KBM-7 (cell line): ENCODE data around the gene C15orf62.

Experiments
- DNase-seq: peaks from one replicate; pipeline ENCODE4 v3.0.0-alpha.2; 2015
- in situ Hi-C: fragments of 300-500 bp; cut with MboI; formaldehyde crosslinking; loops from 2 replicates; pipeline ENCODE4 v1.14.3; 2020; ENCODE audit warnings: low sequenced_read_pairs, low pct_unique_long_range_greater_than_20kb, mixed read lengths

The C15orf62 gene

DNA sequence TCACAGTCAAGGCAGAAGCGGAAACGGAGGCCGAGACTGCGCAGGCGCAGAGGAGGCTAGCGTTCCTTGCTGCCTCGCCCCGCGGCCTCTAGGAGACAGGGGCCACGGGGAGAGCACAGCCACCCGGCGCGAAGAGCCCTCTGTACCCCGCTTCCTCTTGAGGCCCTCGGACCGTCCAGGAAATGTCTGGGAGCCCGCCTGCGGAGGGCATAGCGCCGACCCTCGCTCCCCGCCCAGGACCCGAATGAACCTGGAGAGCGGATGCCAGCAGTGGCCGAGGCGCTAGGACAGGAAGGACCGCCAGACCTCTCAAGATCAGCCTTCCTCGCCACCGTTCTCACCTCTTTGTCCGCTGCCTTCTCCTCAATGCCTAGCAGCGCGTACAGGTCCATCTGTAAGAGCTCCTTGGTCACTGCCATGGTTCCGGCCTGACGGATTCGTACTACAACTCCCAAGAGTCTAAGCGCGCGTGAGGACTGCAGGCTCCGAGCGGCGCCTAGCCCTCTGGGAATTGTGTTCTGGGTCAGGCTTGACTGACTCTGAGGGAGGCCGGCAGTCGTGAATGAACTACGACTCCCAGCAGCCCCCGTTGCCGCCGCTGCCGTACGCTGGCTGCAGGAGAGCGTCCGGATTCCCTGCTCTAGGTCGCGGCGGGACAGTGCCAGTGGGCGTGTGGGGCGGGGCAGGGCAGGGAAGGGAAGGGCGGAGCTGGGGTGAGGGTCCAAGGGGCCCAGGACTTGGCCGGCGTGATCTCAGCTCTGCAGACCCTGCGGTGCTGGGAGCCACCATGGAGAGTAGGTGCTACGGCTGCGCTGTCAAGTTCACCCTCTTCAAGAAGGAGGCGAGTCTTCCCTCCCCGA, 37.5 kb downstream of the C15orf62 start, which contains the start of the genes DNAJC17 and ZFYVE19:
TSS of gene DNAJC17 (minus strand) at position 446 of the 860 bp plus-strand sequence. CDS start at position 419, 27 bp downstream.
TSS of gene ZFYVE19 (plus strand) at position 62 of the 860 bp plus-strand sequence. CDS start at position 563, 501 bp downstream.
- peak; percentile 97 for DNase-seq
- in situ Hi-C loops: no loop called here

DNA sequence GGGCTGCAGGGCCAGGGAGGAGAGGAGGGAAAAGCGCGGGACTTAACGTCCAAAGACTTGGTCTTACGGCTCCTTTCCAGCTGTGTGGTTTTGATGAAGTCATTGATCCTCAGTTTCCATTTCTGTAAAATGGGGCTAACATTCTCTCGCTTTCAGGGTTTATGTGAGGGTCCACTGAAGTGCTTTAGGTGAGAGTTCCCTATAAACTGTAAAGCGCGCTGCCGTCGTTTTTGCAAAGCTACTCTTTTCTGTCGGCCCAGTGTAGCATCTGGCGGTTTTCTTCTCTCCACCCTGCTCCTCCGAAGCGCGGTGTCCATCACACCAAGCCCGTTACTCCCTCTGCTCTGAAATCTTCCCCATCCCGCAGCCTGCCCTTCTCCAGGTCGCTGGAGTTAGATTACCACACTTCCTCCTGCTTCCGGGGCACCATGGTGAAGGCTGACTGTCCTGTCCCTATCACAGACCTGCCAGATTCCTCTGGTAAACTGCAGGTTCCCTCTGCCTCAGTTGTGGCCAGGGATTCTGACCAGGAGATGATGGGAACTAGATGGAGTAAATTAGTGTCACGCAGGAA, 38.2 kb downstream of the C15orf62 start:
- no peak for DNase-seq
- in situ Hi-C loops: no loop called here

DNA sequence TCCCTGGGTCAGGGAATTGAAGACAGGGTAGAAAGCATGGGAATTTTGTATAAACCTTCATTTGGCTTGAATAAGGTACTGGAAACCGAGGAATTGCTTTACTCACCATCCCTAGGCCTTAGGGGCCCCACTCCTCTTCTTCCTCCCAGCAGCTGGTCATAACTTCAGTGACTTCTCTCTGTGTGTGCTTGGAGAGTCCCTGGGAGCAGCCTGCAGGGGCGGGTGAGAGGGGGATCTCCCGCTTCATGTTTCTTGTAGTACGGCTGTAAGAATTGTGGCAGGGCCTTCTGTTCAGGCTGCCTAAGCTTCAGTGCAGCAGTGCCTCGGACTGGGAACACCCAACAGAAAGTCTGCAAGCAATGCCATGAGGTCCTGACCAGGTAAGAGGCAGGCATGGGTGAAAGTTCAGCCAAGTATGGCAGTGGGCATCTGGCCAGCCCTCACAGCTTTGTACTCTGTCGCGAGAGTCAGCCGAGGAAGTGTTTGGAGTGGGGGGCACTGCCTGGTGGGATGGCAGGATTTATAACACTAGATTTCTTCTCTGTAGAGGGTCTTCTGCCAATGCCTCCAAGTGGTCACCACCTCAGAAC, 39.2 kb downstream of the C15orf62 start:
- in situ Hi-C loops: no loop called here
- no peak for DNase-seq

DNA sequence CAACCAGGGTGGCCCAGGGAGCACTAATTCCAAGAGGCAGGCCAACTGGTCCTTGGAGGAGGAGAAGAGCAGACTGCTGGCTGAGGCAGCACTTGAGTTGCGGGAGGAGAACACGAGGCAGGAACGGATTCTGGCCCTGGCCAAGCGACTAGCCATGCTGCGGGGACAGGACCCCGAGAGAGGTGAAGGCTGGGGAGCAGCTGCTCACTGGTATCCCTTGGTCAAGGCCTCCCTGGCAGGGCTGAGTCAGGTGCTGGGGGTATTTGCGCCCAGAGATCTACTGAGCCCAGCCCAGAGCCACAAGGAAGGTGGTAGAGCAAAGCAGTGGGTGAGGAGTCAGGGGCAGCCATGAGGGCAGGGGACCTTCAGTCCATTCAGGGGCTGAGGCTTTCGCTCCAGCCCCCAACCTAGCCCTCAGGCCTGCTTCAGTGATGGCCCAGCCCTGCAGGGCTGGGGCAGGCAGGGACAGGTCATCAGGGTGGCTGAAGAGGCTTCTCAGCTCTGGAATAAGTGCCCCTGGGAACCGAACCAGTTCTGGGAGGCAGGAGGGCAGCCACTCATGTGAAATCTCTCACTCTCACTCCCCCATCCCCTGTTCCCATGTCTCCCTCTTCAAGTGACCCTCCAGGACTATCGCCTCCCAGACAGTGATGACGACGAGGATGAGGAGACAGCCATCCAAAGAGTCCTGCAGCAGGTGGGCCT, 43.1 kb downstream of the C15orf62 start:
- in situ Hi-C loops: no loop called here
- DNase-seq: no peak

DNA sequence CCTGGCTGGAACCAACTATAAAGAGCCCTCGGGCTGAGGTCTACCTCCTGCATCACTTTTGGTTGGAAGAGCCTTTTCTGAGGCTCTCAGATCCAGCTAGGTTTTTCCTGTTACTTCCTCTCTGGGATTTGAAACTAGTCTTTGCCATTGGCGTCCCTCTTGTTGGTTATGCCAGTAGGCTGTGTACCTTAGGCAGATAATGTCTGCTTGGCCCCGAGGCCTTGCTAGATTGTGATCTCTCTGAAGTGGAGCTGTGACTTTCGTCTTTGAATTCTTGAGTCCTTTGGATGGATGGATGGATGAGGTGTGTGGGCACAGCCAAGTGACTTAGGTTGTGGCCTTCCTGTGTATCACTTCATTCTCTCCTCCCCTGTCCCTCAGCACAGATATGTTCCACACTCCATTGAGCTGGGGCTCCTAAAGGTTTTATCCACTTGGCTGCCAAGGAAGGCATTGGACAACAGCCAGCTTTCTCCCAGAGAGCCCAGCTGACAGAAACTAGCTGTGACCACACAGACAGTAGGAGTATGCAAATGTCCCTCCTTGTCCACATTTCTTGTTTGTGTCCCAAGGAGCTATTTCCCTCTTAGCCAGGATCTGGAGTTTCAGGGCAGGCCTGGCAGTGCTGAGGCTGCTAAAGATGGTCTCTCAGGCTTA, 45.4 kb downstream of the C15orf62 start:
- DNase-seq: no peak

DNA sequence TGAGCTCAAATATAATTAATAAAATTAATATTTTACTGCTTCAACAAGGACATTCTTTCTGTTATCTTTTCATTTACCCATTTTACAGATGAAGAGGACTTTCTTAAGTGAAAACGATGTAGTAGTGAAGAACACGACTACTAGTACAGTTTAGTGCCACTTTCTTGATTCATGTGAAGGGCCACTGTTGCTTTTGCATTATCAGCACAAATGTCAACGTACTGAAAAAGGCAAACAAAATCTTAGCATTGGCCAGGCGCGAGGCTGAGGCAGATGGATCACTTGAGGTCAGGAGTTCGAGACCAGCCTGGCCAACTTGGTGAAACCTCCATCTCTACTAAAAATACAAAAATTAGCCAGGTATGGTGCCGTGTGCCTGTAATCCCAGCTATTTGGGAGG, 49.3 kb downstream of the C15orf62 start:
- in situ Hi-C loops: no loop called here
- no peak for DNase-seq

More for the DNA sequence above, 45.4 kb downstream of the C15orf62 start:
- in situ Hi-C loops: no loop called here

DNA sequence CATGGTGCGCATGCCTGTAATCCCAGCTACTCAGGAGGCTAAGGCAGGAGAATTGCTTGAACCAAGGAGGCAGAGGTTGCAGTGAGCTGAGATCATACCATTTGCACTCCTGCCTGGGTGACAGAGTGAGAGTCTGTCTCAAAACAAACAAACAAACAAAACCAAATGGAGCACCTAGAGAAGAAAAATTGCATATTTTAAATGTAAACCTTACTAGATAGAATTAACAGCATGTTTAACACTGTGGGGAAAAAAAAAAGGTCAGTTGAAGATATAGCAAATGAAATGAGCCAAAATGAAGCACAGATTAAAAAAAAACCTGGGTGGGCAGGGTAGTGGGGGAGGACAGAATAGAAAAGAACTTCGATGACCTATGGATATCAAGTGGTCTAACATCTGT, 51.4 kb downstream of the C15orf62 start:
- no peak for DNase-seq
- in situ Hi-C loops: no loop called here
